Natural killer cell (primary cell): Measurements from ENCODE around the gene TCERG1. TPM values are rescaled to one million over a fixed set of nuclear protein-coding genes. Genes with fewer than 3 reads are reported as not detected.
A peak's percentile ranks its signal among the peaks of the same experiment; 100 is the strongest.

Source experiments
- ATAC-seq, 3 donors: fragments of 150-1000 bp in 2 of 3; fragments of 200-7000 bp in 1 of 3; cut with Tn5 transposase; 1 replicate in 1 of 3; 2 replicates in 2 of 3; pipeline ENCODE4 v1.10.0; 2021; ENCODE audit warnings: mild to moderate bottlenecking in 2 of 3, moderate library complexity in 2 of 3
- DNase-seq, 2 donors: peaks; one replicate each; pipeline versions ENCODE4 v3.0.0 to v3.0.0-alpha.2; 2013 to 2021; ENCODE audit warnings: mixed read lengths in 1 of 2
- H3K27ac ChIP-seq: one replicate; pipeline ENCODE4 v1.5.1; 2013; ENCODE audit warnings: mild to moderate bottlenecking, low read length
- H3K27me3 ChIP-seq: one replicate; pipeline ENCODE4 v1.6.1; 2013; ENCODE audit warnings: low read length; ENCODE audit not compliant: control insufficient read depth, insufficient read depth
- H3K36me3 ChIP-seq: one replicate; pipeline ENCODE4 v1.6.1; 2013; ENCODE audit warnings: low read length; ENCODE audit not compliant: control insufficient read depth, insufficient read depth
- H3K4me1 ChIP-seq: one replicate; pipeline ENCODE4 v1.6.1; 2013; ENCODE audit warnings: low read length; ENCODE audit not compliant: control insufficient read depth, insufficient read depth
- H3K4me3 ChIP-seq: one replicate; pipeline ENCODE4 v1.5.1; 2013; ENCODE audit warnings: low read length
- H3K9me3 ChIP-seq: one replicate; pipeline ENCODE4 v1.6.1; 2013; ENCODE audit warnings: low read length; ENCODE audit not compliant: control insufficient read depth, insufficient read depth
- H3K27ac Mint-ChIP-seq, 2 donors: one replicate each; pipeline ENCODE4 v1.8.0; 2022; ENCODE audit warnings: mild to moderate bottlenecking in 2 of 2, mixed read lengths in 2 of 2, moderate library complexity in 1 of 2
- H3K27me3 Mint-ChIP-seq, 2 donors: one replicate each; pipeline ENCODE4 v1.8.0; 2022; ENCODE audit warnings: low read depth in 2 of 2, mixed read lengths in 2 of 2
- H3K36me3 Mint-ChIP-seq: one replicate; pipeline ENCODE4 v1.8.0; 2022; ENCODE audit warnings: mixed read lengths
- H3K4me1 Mint-ChIP-seq, 2 donors: one replicate each; pipeline ENCODE4 v1.8.0; 2022; ENCODE audit warnings: mixed read lengths in 2 of 2
- H3K4me3 Mint-ChIP-seq: one replicate; pipeline ENCODE4 v1.8.0; 2022; ENCODE audit warnings: mild to moderate bottlenecking, moderate library complexity, mixed read lengths
- H3K9me3 Mint-ChIP-seq, 2 donors: one replicate each; pipeline ENCODE4 v1.8.0; 2022; ENCODE audit warnings: mixed read lengths in 2 of 2
- CTCF ChIP-seq: fragments of 200-600 bp; IDR thresholded peaks from one replicate; pipeline ENCODE4 v1.8.0; 2022; ENCODE audit warnings: antibody characterized with exemption
- WGBS: methylation state at CpG from one replicate; pipeline ENCODE4 v1.1.7; 2013; ENCODE audit warnings: missing lambda C conversion rate; ENCODE audit not compliant: insufficient coverage; 5-methylcytosine and 5-hydroxymethylcytosine counted together
- intact Hi-C: fragments of 100-400 bp; cut with micrococcal nuclease; formaldehyde crosslinking; loops from one replicate; pipeline ENCODE4 v1.14.2; 2022
- total RNA-seq, 4 donors: library from RNA; stranded (reverse); fragments of 120-200 nt in 1 of 4; gene quantifications; one replicate each; pipeline versions ENCODE4 v1.2.3 to v1.2.4, GENCODE V29; 2013 to 2022

The TCERG1 gene
- total RNA-seq, 3 donors from 2014 or later (not counting 1 experiment from before 2014, with no cell fraction given) = 77.5 to 97.0 (median 96.1) TPM

- H3K27me3 Mint-ChIP-seq = peaks cover 9 to 31% of the 10 kb centered on the region in 2 donors
- H3K4me3 ChIP-seq = no peak overlapping the region
- 76% methylated on average over 2 of the region's 2 CpGs for WGBS
Observed at GRCh38 chr5:146400201-146400600, 46.9 kb upstream of the TCERG1 start.

GRCh38 chr5:146401021-146401420 lies 46.1 kb upstream of the TCERG1 start:
- Histone ChIP-seq H3K4me3 (no peak overlapping the region), H3K9me3 (no peaks in the 10 kb centered on the region), H3K4me1 (no peaks in the 10 kb centered on the region), H3K27me3 (no peaks in the 10 kb centered on the region), H3K27ac (no peak overlapping the region), H3K36me3 (no peaks in the 10 kb centered on the region)
- H3K9me3 Mint-ChIP-seq = no peaks in the 10 kb centered on the region
- H3K4me1 Mint-ChIP-seq = no peaks in the 10 kb centered on the region
- H3K4me3 Mint-ChIP-seq = no peak overlapping the region
- ATAC-seq (no peak), DNase-seq (no peak)
- peaks cover 9 to 31% of the 10 kb centered on the region in 2 donors for H3K27me3 Mint-ChIP-seq
- intact Hi-C loops = no loop called here
- no peaks in the 10 kb centered on the region for H3K36me3 Mint-ChIP-seq
- WGBS = 91% methylated on average over 9 of the region's 9 CpGs
- no peak for TF ChIP-seq CTCF
- no peak overlapping the region for H3K27ac Mint-ChIP-seq

More at GRCh38 chr5:146400201-146400600, 46.9 kb upstream of the TCERG1 start:
- peak in 1 of 3 donors; percentile 29 for ATAC-seq
- H3K27ac Mint-ChIP-seq = no peak overlapping the region
- TF ChIP-seq CTCF = no peak
- intact Hi-C loops = no loop called here
- no peaks in the 10 kb centered on the region for H3K36me3 Mint-ChIP-seq
- no peak overlapping the region for H3K4me3 Mint-ChIP-seq
- H3K36me3 ChIP-seq = no peaks in the 10 kb centered on the region
- no peaks in the 10 kb centered on the region for H3K9me3 ChIP-seq
- no peak for DNase-seq
- no peak overlapping the region for H3K27ac ChIP-seq
- no peaks in the 10 kb centered on the region for H3K27me3 ChIP-seq
- H3K9me3 Mint-ChIP-seq = no peaks in the 10 kb centered on the region
- no peaks in the 10 kb centered on the region for H3K4me1 ChIP-seq
- no peaks in the 10 kb centered on the region for H3K4me1 Mint-ChIP-seq

- Mint-ChIP-seq H3K27me3 (peaks cover 9 to 22% of the 10 kb centered on the region in 2 donors), H3K4me1 (no peaks in the 10 kb centered on the region), H3K4me3 (no peak overlapping the region), H3K27ac (no peak overlapping the region), H3K36me3 (no peaks in the 10 kb centered on the region), H3K9me3 (no peaks in the 10 kb centered on the region)
- no peak for TF ChIP-seq CTCF
- 86% methylated on average over 4 of the region's 4 CpGs for WGBS
- no peak overlapping the region for H3K27ac ChIP-seq
- H3K9me3 ChIP-seq = no peaks in the 10 kb centered on the region
- no peak for DNase-seq
- intact Hi-C loops = no loop called here
- no peaks in the 10 kb centered on the region for H3K4me1 ChIP-seq
- ATAC-seq = no peak
- no peaks in the 10 kb centered on the region for H3K27me3 ChIP-seq
- H3K4me3 ChIP-seq = no peak overlapping the region
- no peaks in the 10 kb centered on the region for H3K36me3 ChIP-seq
Observed at GRCh38 chr5:146402949-146403348, 44.2 kb upstream of the TCERG1 start.

- 78% methylated on average over 9 of the region's 11 CpGs for WGBS
- H3K27me3 Mint-ChIP-seq = peaks cover 4 to 11% of the 10 kb centered on the region in 2 donors
Observed at GRCh38 chr5:146409054-146409671, 38.0 kb upstream of the TCERG1 start.

More at GRCh38 chr5:146409054-146409671, 38.0 kb upstream of the TCERG1 start:
- no peak overlapping the region for H3K4me3 Mint-ChIP-seq
- no peak for ATAC-seq
- no peak for DNase-seq
- no peaks in the 10 kb centered on the region for H3K4me1 ChIP-seq
- TF ChIP-seq CTCF = no peak
- H3K36me3 Mint-ChIP-seq = no peaks in the 10 kb centered on the region
- no peak overlapping the region for H3K4me3 ChIP-seq
- no peaks in the 10 kb centered on the region for H3K36me3 ChIP-seq
- no peaks in the 10 kb centered on the region for H3K27me3 ChIP-seq
- no peaks in the 10 kb centered on the region for H3K4me1 Mint-ChIP-seq
- H3K9me3 Mint-ChIP-seq = no peaks in the 10 kb centered on the region
- no peak overlapping the region for H3K27ac ChIP-seq
- H3K9me3 ChIP-seq = no peaks in the 10 kb centered on the region
- intact Hi-C loops = no loop called here
- no peak overlapping the region for H3K27ac Mint-ChIP-seq
